Thoracic aorta (tissue), 2 donors: ENCODE measurements around the gene ZBED4. TPM values are rescaled to one million over a fixed set of nuclear protein-coding genes. Genes with fewer than 3 reads are reported as not detected.
A peak's percentile ranks its signal among the peaks of the same experiment; 100 is the strongest.

ENCODE experiments used
- ATAC-seq: fragments of 150-250 bp; one replicate; pipeline ENCODE4 v1.8.0; 2017; ENCODE audit warnings: low read depth; ENCODE audit not compliant: insufficient number of reproducible peaks, low FRiP score
- DNase-seq: peaks from one replicate; pipeline ENCODE4 v3.0.0-alpha.2; 2020; ENCODE audit warnings: low spot score
- H3K27ac ChIP-seq, 2 donors: fragments of 200-600 bp; sonication (generic); 1 replicate in 1 of 2; 2 replicates in 1 of 2; pipeline ENCODE4 v1.5.1; 2016; ENCODE audit warnings: mild to moderate bottlenecking in 2 of 2, moderate library complexity in 2 of 2
- H3K27me3 ChIP-seq: fragments of 200-600 bp; sonication (generic); replicated peaks from 2 replicates; pipeline ENCODE4 v1.6.0; 2016; ENCODE audit warnings: mild to moderate bottlenecking; ENCODE audit not compliant: insufficient read depth
- H3K36me3 ChIP-seq: fragments of 200-600 bp; sonication (generic); one replicate; pipeline ENCODE4 v1.5.1; 2016
- H3K4me1 ChIP-seq, 2 donors: fragments of 200-600 bp; sonication (generic); 1 replicate in 1 of 2; 2 replicates in 1 of 2; pipeline versions ENCODE4 v1.5.1 to v1.6.0; 2016; ENCODE audit warnings: low read depth in 2 of 2, mild to moderate bottlenecking in 1 of 2; ENCODE audit not compliant: control insufficient read depth in 1 of 2
- H3K4me3 ChIP-seq: fragments of 200-600 bp; sonication (generic); 2 replicates; pipeline ENCODE4 v1.5.1; 2016; ENCODE audit warnings: mild to moderate bottlenecking
- H3K9me3 ChIP-seq: fragments of 200-600 bp; sonication (generic); 2 replicates; pipeline ENCODE4 v1.5.1; 2016
- CTCF ChIP-seq: fragments of 200-600 bp; sonication (generic); IDR thresholded peaks from one replicate; pipeline ENCODE4 v1.5.1; 2019; ENCODE audit warnings: antibody characterized with exemption
- total RNA-seq, 2 donors: library from RNA; depleted of rRNA; stranded (reverse); fragments of >200 nt; gene quantifications; one replicate each; pipeline versions ENCODE4 v1.1.0 to v1.2.3, GENCODE V29; 2016

ZBED4 gene
- total RNA-seq, 2 donors from 2014 or later: 9.2 to 15.1 TPM

DNA sequence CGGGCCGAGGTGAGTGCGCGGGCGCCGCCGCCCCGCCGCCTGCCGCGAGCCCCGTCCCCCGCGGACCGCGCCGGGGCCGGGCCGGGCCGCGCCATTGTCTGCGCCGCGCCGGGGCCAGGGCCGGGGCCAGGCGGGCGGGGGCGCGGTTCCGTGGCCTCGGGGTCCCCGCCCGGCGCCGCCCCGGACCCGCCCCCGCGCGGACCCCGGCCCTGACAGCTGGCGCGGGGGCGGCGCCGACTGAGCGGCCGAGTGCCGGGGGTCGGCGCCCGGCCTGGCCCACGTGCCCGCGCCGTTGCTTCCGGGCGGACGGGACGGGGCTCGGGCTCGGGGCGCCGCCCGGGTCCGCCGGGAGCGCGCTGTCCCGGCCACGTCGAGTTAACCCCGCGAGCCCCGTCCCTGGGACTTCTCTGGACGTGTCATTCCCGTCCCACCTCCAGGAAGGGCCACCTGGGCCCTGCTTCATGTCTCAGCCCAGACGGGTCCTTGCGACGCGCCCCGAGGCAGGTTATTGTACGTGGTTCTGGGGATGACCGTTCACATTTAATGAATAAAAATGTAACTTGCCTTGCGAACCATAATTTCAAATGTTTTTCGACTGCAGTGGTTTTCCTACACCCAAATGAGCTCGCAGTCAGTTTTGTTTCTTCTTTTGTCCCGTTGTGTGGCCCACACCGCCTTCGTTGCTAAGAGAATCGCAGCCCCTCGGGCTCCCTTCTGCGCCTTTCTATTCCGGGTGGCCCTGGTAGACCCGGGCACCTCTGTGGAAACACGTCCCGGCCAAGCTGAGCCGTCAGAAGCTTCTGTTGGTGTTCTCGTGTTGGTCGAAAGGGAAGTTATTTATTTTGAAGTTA, 562 bp downstream of the ZBED4 start:
- Histone ChIP-seq H3K27ac (peak overlapping the region in 1 of 2 donors; percentile 56), H3K27me3 (no peaks in the 10 kb centered on the region)
- no peak for DNase-seq

DNA sequence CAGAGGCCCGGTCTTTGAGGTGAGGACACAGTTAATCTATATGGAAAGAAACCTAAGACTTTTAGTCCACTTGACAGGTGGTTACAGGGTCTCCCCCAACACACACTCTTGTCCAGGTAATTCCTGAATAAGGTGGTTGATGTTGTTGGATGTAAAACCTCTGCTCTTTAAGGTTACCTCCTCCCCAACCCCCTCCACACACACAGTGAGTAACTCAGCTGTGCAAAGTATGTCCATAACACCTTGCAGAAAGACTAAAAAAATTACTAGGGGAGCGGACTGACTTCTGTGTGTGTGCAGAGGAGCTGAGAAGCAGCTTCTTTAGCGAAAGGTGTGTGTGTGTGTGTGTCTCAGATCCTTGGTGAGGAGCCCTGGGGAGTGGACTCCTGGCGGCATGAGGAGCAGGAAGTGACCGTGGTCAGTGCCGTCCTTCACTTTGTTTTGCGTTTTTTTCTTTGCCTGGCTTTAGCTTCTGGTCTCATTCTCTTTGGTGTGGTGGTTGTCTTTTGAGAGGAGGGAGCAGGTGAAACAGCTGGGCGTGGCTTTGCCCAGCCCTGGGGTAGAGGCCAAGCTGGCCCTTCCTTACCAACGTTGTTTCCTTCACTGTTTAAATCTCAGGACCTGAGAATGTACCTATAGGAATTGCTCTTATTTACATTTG, 1.7 kb downstream of the ZBED4 start:
- peaks cover 3 to 23% of the 10 kb centered on the region in 2 donors for H3K4me1 ChIP-seq
- no peak overlapping the region for H3K27ac ChIP-seq
- H3K4me3 ChIP-seq: peak overlapping the region; percentile 87
- no peaks in the 10 kb centered on the region for H3K9me3 ChIP-seq
- TF ChIP-seq CTCF: no peak
- ATAC-seq (no peak), DNase-seq (no peak)
- no peaks in the 10 kb centered on the region for H3K36me3 ChIP-seq
- no peaks in the 10 kb centered on the region for H3K27me3 ChIP-seq

More for the DNA sequence above, 562 bp downstream of the ZBED4 start:
- Histone ChIP-seq H3K9me3 (no peaks in the 10 kb centered on the region), H3K4me3 (peak overlapping the region; percentile 87), H3K4me1 (peaks cover 7 to 32% of the 10 kb centered on the region in 2 donors), H3K36me3 (no peaks in the 10 kb centered on the region)
- no peak for ATAC-seq
- no peak for TF ChIP-seq CTCF

- no peak for DNase-seq
- H3K27me3 ChIP-seq: no peaks in the 10 kb centered on the region
- ATAC-seq: no peak
- H3K9me3 ChIP-seq: no peaks in the 10 kb centered on the region
- H3K4me3 ChIP-seq: no peak overlapping the region
- no peak overlapping the region for H3K27ac ChIP-seq
- H3K36me3 ChIP-seq: no peaks in the 10 kb centered on the region
- no peak for TF ChIP-seq CTCF
- H3K4me1 ChIP-seq: peaks cover 3 to 23% of the 10 kb centered on the region in 2 donors
Measured at GRCh38 chr22:49856343-49856742, 2.7 kb downstream of the ZBED4 start.

- ATAC-seq (no peak), DNase-seq (no peak)
- Histone ChIP-seq H3K4me1 (peaks cover 3 to 23% of the 10 kb centered on the region in 2 donors), H3K27ac (no peak overlapping the region), H3K36me3 (no peaks in the 10 kb centered on the region), H3K27me3 (no peaks in the 10 kb centered on the region), H3K9me3 (no peaks in the 10 kb centered on the region), H3K4me3 (no peak overlapping the region)
- no peak for TF ChIP-seq CTCF
Measured at GRCh38 chr22:49856766-49857618, 3.3 kb downstream of the ZBED4 start.
